Measurements from ENCODE around the gene LILRA2.
"Not testable (repeated sequence)": the region's sequence is repeated elsewhere in the genome, so short reads cannot be mapped to it uniquely, and the experiment has no call there.

The LILRA2 gene

DNA sequence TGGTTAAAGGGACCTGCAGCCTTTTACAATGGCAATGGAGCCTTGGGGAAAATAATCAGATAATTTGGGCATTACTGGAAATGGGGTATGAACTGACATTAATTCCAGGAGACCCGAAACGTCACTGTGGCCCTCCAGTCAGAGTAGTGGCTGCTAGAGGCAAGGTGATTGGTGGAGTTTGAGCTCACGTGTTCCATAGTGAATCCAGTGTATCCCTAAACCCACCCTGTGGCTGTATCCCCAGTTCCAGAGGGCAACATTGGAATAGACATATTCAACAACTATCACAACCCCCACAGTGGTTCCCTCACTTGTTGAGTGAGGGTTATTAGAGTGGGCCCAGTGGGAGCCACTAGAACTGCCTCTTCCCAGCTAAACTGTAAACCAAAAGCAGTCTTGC, 3.3 kb upstream of the LILRA2 start:
- no peak for DNase-seq
- intact Hi-C loops (cut with DNase I), result no loop called here

DNA sequence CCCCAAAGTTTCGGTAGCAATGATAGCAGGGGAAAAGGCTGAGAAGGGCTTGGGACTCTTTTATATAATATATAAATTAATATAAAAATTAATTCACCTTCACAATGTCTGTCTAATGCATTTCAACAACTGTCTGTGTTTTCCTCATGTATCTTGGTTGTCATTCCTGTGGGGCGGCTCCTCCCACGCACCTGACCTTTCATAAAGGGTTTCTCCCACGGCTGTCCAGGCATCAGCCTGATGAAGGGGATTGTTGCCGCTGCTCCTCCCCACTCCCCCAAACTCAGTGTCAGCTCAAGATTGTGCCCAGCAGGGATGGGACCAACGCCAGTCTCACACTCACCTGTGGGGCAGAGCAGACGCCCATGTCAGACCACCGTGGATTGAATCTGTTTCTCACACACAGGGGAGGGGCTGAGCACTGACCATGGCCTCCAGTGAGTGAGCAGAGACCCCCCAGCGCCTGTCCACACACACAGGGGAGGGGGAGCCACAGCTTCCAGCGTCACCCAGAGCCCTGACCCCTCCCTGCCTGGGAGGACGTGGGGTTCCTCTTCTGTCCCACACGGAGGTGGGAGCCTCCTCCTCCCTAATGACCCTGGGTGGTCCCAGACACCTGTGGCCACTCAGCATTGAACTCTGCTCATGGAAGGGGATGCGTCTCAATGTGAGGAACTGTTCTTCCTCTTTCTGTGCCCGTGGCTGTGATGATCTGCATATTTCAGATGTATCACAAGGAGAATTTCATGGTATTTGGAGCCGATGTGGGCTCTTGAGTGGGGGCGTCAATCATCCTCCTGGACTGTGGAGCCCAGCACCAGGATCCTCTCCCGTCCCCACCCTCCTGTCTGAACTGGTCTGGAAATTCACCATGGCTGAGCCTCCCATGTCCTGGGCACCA, 1.6 kb upstream of the LILRA2 start:
- DNase-seq, result peak in 1 of 10 donors; percentile 39
- intact Hi-C loops (cut with DNase I), result not testable (repeated sequence)

GRCh38 chr19:54572696-54573311, 786 bp upstream of the LILRA2 start:
- DNase-seq, result peak in 1 of 10 donors; percentile 48

DNA sequence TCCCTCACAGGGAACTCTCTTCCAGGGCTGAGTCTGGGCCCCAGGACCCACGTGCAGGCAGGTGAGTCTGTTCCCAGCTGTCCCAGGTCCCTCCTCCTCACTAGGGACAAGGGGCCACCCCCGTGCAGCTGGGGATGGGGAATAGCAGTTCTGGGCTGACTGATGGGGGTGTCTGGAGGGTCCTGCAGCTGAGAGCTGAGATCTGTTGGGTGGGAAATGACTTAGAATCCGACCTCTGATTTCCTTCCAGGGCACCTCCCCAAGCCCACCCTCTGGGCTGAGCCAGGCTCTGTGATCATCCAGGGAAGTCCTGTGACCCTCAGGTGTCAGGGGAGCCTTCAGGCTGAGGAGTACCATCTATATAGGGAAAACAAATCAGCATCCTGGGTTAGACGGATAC, 461 bp downstream of the LILRA2 start:
- intact Hi-C loops (cut with DNase I), result no loop called here

More at GRCh38 chr19:54572696-54573311, 786 bp upstream of the LILRA2 start:
- intact Hi-C loops (cut with DNase I), result no loop called here

DNA sequence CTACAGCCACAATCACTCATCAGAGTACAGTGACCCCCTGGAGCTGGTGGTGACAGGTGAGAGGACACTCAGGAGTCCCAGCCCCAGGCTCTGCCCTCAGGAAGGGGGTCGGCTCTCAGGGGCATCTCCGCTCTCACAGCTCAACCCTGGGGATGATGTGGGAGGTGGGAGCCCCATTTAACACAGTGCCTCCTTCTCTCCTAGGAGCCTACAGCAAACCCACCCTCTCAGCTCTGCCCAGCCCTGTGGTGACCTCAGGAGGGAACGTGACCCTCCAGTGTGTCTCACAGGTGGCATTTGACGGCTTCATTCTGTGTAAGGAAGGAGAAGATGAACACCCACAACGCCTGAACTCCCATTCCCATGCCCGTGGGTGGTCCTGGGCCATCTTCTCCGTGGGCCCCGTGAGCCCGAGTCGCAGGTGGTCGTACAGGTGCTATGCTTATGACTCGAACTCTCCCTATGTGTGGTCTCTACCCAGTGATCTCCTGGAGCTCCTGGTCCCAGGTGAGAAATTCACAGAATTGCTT, 1.0 kb downstream of the LILRA2 start:
- intact Hi-C loops (cut with DNase I), result no loop called here
- peak in 1 of 10 donors; percentile 26 for DNase-seq

More for the DNA sequence above, 461 bp downstream of the LILRA2 start:
- peak in 1 of 10 donors; percentile 25 for DNase-seq

DNA sequence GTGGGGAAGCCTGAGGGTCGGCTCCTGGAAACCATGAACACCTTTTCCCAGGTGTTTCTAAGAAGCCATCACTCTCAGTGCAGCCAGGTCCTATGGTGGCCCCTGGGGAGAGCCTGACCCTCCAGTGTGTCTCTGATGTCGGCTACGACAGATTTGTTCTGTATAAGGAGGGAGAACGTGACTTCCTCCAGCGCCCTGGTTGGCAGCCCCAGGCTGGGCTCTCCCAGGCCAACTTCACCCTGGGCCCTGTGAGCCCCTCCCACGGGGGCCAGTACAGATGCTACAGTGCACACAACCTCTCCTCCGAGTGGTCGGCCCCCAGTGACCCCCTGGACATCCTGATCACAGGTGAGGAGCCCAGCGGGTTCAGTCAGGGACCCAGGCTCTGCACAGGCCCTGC, 1.6 kb downstream of the LILRA2 start:
- DNase-seq; intact Hi-C loops (cut with DNase I): not testable (repeated sequence)

GRCh38 chr19:54576411-54576976, 2.9 kb downstream of the LILRA2 start:
- intact Hi-C loops (cut with DNase I), result no loop called here
- DNase-seq, result no peak

- intact Hi-C loops (cut with DNase I), result no loop called here
- no peak for DNase-seq
Observed at GRCh38 chr19:54577334-54577733, 3.7 kb downstream of the LILRA2 start.

DNA sequence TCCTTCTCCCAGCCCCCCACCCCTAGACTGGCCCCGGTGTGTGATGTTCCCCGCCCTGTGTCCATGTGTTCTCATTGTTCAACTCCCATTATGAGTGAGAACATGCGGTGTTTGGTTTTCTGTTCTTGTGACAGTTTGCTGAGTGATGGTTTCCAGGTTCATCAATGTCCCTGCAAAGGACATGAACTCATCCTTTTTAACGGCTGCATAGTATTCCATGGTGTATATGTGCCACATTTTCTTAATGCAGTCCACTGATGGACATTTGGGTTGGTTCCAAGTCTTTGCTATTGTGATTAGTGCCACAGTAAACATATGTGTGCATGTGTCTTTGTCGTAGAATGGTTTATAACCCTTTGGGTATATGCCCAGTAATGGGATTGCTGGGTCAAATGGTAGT, 4.7 kb downstream of the LILRA2 start:
- DNase-seq; intact Hi-C loops (cut with DNase I): not testable (repeated sequence)

GRCh38 chr19:54586397-54586796, 12.8 kb downstream of the LILRA2 start:
- intact Hi-C loops (cut with DNase I), result no loop called here
- peak in 1 of 10 donors; percentile 15 for DNase-seq

- intact Hi-C loops (cut with DNase I), result no loop called here
- DNase-seq, result peak in 1 of 10 donors; percentile 38
Observed at GRCh38 chr19:54587026-54587425, 13.4 kb downstream of the LILRA2 start.

- intact Hi-C loops (cut with DNase I); DNase-seq: not testable (repeated sequence)
Observed at GRCh38 chr19:54593445-54593844, 19.9 kb downstream of the LILRA2 start, which contains the start of gene LILRA1. Gene LILRA1 (plus strand): TSS chr19:54593632. CDS start chr19:54594245, 613 bp downstream.

DNA sequence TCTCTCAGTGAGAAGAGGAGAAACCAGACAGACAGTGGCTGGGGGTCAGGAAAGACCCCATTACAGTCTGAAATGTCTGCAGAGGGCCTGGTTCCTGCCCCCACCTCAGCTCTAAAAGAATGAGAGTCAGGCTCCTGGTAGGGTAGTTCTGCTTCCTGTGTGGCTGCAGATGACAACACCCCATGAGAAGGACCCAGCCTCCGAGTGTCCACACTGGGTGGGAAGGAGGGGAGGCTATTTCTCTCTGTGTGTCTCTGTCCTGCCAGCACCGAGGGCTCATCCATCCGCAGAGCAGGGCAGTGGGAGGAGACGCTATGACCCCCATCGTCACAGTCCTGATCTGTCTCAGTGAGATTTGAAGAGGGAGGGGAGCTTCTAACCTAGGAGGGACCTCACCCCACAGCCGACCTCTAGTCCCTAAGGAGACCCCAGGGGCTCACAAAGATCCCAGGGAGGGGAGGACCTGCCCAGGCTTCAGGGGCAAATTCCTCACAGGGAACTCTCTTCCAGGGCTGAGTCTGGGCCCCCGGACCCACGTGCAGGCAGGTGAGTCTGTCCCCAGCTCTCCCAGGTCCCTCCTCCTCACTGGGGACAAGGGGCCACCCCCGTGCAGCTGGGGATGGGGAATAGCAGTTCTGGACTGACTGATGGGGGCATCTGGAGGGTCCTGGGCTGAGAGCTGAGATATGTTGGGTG, 20.5 kb downstream of the LILRA2 start:
- peak in 1 of 10 donors; percentile 32 for DNase-seq
- intact Hi-C loops (cut with DNase I), result not testable (repeated sequence)

DNA sequence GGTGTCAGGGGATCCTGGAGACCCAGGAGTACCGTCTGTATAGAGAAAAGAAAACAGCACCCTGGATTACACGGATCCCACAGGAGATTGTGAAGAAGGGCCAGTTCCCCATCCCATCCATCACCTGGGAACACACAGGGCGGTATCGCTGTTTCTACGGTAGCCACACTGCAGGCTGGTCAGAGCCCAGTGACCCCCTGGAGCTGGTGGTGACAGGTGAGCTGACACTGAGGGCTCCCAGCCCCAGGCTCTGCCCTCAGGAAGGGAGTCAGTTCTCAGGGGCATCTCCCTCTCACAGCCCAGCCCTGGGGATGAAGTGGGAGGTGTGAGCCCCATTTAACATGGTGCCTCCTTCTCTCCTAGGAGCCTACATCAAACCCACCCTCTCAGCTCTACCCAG, 21.1 kb downstream of the LILRA2 start:
- DNase-seq, result peak in 1 of 10 donors; percentile 34
- intact Hi-C loops (cut with DNase I), result no loop called here

DNA sequence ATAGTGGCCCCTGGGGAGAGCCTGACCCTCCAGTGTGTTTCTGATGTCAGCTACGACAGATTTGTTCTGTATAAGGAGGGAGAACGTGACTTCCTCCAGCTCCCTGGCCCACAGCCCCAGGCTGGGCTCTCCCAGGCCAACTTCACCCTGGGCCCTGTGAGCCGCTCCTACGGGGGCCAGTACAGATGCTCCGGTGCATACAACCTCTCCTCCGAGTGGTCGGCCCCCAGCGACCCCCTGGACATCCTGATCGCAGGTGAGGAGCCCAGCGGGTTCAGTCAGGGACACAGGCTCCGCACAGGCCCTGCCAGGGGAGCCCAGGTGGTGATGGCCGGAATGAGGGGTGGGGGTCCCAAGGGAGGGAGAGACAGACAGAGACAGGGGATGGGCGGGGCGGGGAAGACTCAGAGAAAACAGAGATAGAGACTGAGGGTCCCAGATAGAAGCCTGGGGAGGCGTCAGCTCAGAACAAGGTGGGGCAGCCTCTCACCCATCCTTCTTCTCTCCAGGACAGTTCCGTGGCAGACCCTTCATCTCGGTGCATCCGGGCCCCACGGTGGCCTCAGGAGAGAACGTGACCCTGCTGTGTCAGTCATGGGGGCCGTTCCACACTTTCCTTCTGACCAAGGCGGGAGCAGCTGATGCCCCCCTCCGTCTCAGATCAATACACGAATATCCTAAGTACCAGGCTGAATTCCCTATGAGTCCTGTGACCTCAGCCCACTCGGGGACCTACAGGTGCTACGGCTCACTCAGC, 22.3 kb downstream of the LILRA2 start:
- intact Hi-C loops (cut with DNase I), result not testable (repeated sequence)
- DNase-seq, result peak in 1 of 10 donors; percentile 57

- no peak for DNase-seq
- intact Hi-C loops (cut with DNase I), result no loop called here
Observed at GRCh38 chr19:54600212-54600611, 26.6 kb downstream of the LILRA2 start.

DNA sequence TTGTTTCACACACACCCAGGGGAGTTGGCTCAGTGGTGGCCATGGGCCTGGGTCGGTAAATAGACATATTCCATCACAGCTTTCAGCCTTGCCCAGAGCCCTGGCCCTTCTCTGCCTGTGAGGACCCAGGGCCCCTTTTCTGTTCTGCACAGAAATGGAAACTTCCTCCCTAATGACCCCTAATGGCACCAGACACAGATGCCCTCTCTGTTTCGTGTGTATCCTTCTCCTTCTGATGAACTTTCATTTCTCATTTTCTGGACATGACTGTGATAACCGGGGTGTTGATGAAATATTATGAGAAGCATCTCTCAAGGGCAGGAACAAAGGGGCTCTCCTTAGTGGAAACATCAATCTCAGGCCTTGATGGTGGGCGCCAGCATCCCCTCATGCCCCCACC, 32.6 kb downstream of the LILRA2 start:
- DNase-seq, result peak in 1 of 10 donors; percentile 26
- intact Hi-C loops (cut with DNase I), result no loop called here

GRCh38 chr19:54606891-54607784, 33.5 kb downstream of the LILRA2 start:
- intact Hi-C loops (cut with DNase I), result no loop called here
- DNase-seq, result peak in 1 of 10 donors; percentile 30

DNA sequence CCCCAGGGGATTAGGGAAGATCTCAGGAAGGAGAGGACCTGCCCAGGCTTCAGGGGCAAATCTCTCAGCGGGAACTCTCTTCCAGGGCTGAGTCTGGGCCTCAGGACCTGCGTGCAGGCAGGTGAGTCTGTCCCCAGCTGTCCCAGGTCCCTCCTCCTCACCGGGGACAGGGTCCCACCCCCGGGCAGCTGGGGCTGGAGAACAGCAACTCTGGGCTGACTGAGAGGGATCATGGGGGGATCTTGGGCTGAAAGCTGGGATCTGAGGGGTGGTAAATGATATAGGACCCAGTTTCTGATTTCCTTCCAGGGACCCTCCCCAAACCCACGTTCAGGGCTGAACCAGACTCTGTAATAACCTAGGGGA, 34.2 kb downstream of the LILRA2 start:
- DNase-seq, result peak in 1 of 10 donors; percentile 59
- intact Hi-C loops (cut with DNase I), result no loop called here
